Cerebellar cortex (tissue), 1 donor: Measurements from ENCODE around the gene TNS1.

ENCODE experiments used
- DNase-seq: peaks from one replicate; pipeline ENCODE4 v3.0.0-alpha.2; 2015; ENCODE audit warnings: low spot score

TNS1 gene

GRCh38 chr2:217956586-217957457 is 46.0 kb downstream of the TNS1 start:
- no peak for DNase-seq

- DNase-seq = no peak
These were observed 46.8 kb downstream of the TNS1 start for GRCh38 chr2:217955881-217956493.

GRCh38 chr2:217954971-217955740 is 47.6 kb downstream of the TNS1 start:
- DNase-seq = no peak

- no peak for DNase-seq
These were observed 48.3 kb downstream of the TNS1 start for GRCh38 chr2:217954469-217954868.

DNA sequence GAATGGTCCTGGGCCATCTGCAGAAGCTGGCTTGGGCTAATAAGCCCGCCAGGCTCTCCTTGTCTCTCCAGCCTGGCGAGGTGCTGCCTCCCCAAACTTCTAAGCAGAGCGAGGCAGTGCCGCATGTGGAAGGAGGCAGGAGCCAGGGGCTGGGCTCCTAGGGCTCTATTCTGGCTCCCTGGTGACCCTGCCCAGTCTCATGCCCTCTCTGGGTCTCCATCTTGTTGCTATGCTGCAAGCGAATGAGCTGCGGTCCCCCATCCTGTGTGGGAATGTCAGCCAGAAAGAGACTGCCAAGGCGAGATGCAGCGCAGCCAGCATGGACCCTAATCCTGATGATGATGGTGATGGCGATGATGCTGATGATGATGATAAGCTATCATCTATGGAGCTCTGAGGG is 48.7 kb downstream of the TNS1 start:
- no peak for DNase-seq

GRCh38 chr2:217953531-217953932 is 49.3 kb downstream of the TNS1 start:
- no peak for DNase-seq

- DNase-seq = no peak
These were observed 49.7 kb downstream of the TNS1 start for GRCh38 chr2:217953011-217953481.

GRCh38 chr2:217952409-217952808 is 50.4 kb downstream of the TNS1 start:
- DNase-seq = no peak

GRCh38 chr2:217951521-217952247 is 51.1 kb downstream of the TNS1 start:
- DNase-seq = no peak

DNA sequence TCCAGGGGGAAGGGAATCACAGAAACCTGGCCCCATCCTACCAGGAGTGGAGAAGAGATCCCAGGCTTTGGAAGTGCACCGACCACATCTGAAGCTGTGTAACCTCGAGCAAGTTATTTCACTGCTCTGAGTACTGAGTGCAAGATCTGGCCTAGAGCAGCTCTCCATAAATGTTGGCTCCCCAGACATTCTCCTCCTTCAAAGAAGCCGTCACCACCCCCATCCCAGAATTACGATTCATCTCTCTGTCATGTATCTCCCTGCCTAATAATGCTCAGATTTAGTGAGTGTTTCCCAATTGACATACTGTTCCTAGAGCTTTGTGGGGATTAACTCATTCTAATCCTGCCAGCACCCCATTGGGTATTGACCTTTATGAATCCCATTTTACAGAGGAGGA is 51.7 kb downstream of the TNS1 start:
- no peak for DNase-seq

GRCh38 chr2:217950401-217950871 is 52.4 kb downstream of the TNS1 start:
- no peak for DNase-seq

DNA sequence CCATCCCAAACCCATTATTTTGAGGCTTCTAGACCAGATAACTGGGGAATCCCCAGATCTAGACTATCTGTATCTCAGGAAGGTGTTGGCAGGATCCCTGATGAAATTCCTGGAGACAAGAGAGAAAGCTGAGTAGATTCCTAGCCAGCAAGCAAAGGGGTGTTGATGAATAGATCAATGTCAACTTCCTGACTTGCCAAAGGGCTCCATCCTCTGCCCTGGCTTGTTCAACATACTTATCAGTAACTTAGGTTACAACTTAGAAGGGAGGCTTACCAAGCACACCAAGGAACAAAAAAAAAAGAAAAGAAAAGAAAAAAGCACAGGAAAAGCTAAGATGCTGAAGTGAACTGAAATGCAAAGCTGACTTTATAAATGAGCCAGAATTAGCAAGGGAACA is 53.3 kb downstream of the TNS1 start:
- no peak for DNase-seq

DNA sequence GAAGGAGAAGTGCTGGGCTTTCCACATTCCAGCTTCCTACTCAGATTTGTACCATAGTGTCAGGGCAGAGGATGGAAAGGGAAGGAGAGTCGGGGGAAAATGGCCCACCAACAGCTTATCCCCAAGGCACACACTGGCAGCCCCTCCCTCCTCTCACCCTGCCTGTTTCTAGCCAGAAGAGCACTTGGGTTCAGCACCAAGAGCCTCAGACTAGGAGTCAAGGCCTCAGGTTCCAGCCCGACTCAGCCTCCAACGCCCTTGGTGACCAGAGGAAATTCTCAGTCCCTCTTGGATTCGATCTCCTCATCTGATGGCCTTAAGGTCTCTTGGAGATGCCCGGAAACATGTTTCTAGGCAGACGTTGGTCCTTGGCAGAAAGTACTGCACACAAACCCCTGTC is 53.9 kb downstream of the TNS1 start:
- DNase-seq = no peak

DNA sequence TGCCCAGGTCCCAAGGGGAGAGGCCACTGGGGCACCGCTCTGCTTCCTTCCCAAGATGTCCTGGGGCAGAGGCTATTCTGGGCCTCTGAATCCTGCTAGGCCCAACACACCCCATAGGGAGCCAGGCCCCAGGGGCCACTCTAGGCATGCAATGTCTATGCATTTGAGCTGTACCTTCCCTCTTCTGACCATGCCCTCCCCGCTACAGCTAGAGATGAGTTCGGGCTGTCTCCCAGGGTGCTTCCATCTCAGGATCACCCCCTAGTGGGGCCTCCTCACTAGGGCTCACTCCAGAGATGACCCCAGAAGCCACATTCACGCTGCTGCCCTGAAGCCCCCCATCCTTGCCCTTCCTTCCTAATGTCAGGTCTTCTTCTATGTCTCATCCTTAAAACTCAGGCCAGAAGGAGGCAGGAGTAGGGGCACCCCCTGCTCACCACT is 54.4 kb downstream of the TNS1 start:
- no peak for DNase-seq

DNA sequence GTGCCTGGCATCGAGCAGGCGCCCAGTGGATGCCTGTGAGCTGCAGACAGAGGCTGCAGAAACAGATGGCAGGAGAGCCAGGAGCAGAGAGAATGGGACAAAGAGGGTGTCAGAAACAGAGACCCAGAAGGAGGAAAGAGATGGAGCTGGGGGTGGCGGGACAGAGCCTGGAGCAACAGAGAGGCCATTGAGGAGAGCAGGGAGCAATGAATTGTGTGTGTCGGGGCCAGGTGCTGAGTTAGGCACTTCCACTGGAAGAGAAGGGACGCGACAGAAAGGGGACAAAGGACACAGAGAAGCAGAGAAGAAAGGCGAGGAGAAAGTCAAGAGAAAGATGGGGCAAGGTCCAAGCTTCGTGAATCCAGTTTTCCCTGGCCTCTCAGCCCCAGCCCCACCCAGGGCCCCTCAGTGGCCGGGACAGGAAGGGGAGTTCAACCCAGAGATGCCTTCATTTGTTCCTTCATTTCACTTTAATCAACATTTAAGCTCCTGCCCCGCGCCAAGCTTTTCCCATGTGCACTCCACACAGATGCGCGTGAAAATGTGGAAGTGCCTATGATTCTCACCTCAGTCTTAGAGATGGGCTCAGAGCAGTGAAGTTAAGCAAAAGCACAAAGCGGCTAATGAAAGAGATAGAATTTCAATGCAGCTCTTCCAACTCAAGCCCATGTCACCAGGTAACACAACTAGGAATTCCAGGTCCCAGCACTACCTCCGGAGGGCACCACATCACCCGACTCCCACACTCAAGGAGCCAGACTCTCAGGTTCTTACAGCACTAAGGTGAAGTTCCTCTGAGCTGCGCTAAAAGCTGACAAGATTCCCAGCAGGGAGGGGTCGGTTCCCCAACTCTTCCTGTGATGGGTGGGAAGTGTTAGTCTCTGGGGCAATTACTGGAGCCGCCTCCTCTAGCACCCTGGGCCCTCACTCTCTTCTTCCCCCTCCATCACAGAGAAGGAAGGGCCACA is 55.1 kb downstream of the TNS1 start:
- peak; percentile 5 for DNase-seq

DNA sequence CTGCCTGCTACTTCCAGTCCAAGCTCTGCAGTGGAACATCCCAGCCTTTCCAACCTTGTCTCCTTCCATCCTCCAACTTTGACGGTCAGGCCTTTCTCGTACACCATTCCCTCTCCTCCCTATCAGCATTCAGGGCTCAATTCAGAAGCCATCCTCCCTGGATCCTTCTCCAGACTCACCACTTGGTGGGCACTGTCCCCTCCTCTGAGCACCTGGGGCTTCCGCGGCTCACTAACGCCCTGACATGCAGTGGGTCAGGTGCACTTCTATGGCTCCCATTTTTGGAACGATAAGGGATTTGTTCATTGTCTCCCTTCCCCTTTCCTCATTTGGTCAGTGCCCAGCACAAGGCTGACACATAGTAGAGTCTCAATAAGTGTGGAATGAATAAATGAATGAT is 56.7 kb downstream of the TNS1 start:
- DNase-seq = no peak

DNA sequence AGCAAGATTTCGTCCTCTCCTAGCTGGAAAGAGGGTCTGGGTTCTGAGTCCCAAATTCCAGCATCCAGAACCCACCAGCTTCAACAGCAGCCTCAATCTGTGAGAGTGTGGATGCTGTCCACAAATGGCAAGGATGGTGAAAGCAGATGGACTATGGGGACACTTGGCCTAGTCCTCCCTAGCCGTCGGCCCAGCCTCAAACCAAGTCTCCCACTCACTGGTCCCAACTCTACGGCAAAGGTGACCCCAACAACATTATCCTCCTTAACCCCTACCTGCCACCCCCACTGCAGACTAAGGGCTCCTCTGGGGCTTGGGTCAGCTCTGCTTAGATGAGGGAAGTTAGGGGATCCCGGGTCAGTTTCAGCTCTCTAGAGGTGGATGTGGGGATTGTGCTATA is 57.3 kb downstream of the TNS1 start:
- no peak for DNase-seq

DNA sequence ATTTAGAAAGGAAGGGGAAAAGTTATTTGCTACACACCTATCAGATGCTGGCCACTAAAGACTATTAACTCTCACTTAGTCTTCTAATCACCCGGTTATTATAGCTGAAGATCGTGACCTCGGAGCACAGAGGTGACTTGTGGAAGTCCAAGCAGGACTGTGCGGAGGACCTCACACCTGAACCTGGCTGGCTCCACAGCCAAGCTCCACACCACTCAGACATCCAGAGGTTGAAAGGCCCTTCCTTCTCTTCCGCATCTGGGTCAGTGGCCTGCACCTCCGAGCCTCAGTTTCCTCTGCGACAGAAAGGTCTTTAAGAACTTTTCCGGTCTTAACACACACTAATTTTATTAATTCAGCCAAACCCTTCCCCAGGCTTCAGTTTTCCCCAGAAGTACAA is 57.9 kb downstream of the TNS1 start:
- no peak for DNase-seq

GRCh38 chr2:217944366-217944765 is 58.4 kb downstream of the TNS1 start:
- no peak for DNase-seq

DNA sequence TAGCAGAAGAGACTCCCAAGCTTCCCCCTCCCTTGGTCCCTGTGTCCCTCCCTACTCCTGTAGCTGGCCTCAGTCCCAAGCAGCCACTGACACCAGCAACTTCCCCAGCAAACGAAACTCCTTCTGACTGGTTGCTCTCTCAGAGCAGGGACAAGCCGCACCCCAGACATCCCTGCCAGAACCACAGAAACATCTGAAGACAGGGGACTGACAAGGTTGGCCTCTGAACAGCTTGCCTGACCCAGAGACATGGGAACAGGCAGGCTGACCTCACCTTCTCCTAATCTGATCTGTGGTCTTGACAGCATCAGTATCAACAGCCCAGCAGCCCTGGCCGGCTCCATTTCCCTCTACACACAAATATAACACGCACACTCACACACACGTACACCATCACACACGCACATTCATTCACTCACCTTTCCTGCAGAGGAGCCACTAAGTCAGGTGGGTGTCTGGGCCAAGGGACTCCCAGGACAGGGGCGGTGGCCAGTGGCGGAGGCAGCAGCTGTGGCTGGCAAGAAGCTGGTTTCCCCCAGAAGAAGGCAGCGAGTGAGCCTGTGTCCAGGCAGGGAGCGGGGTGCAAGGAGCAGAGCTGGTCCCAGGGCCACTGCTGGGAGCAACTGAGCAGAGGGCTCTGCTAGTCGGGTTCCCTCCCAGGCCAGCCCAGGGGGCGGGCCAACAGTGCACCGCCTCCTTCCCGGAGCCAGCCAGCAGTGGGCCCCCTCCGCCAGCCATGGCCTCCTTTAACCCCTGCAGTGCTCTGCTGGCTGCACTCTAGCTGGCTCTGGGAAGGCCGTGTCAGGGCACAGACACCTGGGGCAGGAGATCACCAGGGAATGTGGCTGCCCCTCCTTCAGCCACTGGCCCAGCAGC is 59.1 kb downstream of the TNS1 start:
- DNase-seq = no peak
